Amniotic stem cell (primary cell): ENCODE results near the gene PTPRCAP.
"Not testable (repeated sequence)": the region's sequence is repeated elsewhere in the genome, so short reads cannot be mapped to it uniquely, and the experiment has no call there.

Experiments
- DNase-seq: peaks from one replicate; lab custom pipeline; 2025; lab: John Stamatoyannopoulos, UW

PTPRCAP gene

GRCh38 chr11:67437082-67437808 lies at the start of gene PTPRCAP:
Gene PTPRCAP (minus strand): TSS chr11:67437682. CDS start chr11:67437619, 63 bp downstream.
- DNase-seq, result no peak

GRCh38 chr11:67486481-67487195 lies 49.2 kb upstream of the PTPRCAP start:
- no peak for DNase-seq

- DNase-seq, result not testable (repeated sequence)
Measured at GRCh38 chr11:67485873-67486361, 48.4 kb upstream of the PTPRCAP start.

- DNase-seq, result no peak
Measured at GRCh38 chr11:67484847-67485311, 47.4 kb upstream of the PTPRCAP start.

- no peak for DNase-seq
Measured at GRCh38 chr11:67483831-67484665, 46.6 kb upstream of the PTPRCAP start.

GRCh38 chr11:67482827-67483798 lies 45.6 kb upstream of the PTPRCAP start, which contains the start of gene AIP:
Gene AIP (plus strand): TSS chr11:67483026. CDS start chr11:67483159, 133 bp downstream.
- peak; percentile 96 for DNase-seq

GRCh38 chr11:67482275-67482826 lies 44.9 kb upstream of the PTPRCAP start:
- DNase-seq, result no peak

GRCh38 chr11:67477344-67478050 lies 40.0 kb upstream of the PTPRCAP start:
- not testable (repeated sequence) for DNase-seq

- DNase-seq, result not testable (repeated sequence)
Measured at GRCh38 chr11:67476692-67477091, 39.2 kb upstream of the PTPRCAP start.

GRCh38 chr11:67472882-67473281 lies 35.4 kb upstream of the PTPRCAP start:
- DNase-seq, result no peak

GRCh38 chr11:67470337-67471002 lies 33.0 kb upstream of the PTPRCAP start:
- no peak for DNase-seq

GRCh38 chr11:67469508-67469811 lies 32.0 kb upstream of the PTPRCAP start:
- DNase-seq, result no peak

- DNase-seq, result peak; percentile 87
Measured at GRCh38 chr11:67468759-67469507, 31.5 kb upstream of the PTPRCAP start, which contains the start of gene TMEM134. Gene TMEM134 (minus strand): TSS chr11:67469251. CDS start chr11:67469192, 59 bp downstream.

- no peak for DNase-seq
Measured at GRCh38 chr11:67468456-67468758, 30.9 kb upstream of the PTPRCAP start.

GRCh38 chr11:67468056-67468455 lies 30.6 kb upstream of the PTPRCAP start:
- no peak for DNase-seq

GRCh38 chr11:67466962-67467771 lies 29.7 kb upstream of the PTPRCAP start:
- no peak for DNase-seq

- no peak for DNase-seq
Measured at GRCh38 chr11:67466367-67466766, 28.9 kb upstream of the PTPRCAP start.

- not testable (repeated sequence) for DNase-seq
Measured at GRCh38 chr11:67465530-67465929, 28.0 kb upstream of the PTPRCAP start.
